GM18520 (cell line): ENCODE measurements around the gene L3MBTL3.

Source experiments
- ATAC-seq: cut with Tn5 transposase; IDR thresholded peaks from one replicate; pipeline ENCODE4 v1.9.1; 2021; ENCODE audit not compliant: unreplicated experiment

L3MBTL3 gene

GRCh38 chr6:130026859-130027258, 8.5 kb downstream of the L3MBTL3 start:
- no peak for ATAC-seq

- ATAC-seq: peak; percentile 42
These were observed 9.6 kb downstream of the L3MBTL3 start for GRCh38 chr6:130027948-130028347.

- no peak for ATAC-seq
These were observed 10.8 kb downstream of the L3MBTL3 start for GRCh38 chr6:130029163-130029562.

GRCh38 chr6:130032758-130033340, 14.5 kb downstream of the L3MBTL3 start:
- ATAC-seq: no peak

GRCh38 chr6:130033949-130034348, 15.6 kb downstream of the L3MBTL3 start:
- ATAC-seq: no peak

DNA sequence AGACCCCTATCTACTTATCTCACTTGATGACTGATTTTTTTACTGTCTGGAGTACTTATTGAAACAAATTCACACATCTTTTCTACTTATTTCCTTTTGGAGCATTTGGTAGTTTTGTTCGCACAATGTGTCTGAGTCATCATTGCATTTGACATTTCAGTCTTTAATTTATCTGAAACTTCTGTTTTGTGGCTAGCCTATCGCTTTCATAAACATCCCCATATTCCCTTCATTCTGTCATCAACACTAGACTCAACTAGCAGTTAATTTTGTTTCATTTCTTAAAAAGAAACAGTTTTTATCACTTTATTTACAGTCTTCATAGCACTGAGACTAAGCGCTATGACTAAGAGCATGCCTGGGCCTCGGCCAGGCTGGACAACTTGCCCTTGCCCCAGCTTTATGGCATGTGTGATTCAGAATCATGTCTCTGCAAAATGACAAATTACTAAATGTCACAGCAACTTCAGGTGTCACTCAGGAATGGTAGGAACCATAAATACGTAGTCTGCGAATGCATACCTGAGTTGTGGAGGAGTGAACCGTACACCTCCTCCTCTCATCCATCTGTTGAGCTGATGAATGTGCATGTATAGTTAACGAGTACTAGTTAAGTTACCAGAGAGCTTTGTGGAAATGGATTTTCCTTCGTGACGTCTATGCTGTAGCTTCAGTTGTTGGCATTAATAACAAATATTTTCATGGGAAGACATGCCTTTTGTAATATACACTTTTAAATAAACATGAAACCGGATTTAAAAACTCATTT, 16.2 kb downstream of the L3MBTL3 start:
- no peak for ATAC-seq

DNA sequence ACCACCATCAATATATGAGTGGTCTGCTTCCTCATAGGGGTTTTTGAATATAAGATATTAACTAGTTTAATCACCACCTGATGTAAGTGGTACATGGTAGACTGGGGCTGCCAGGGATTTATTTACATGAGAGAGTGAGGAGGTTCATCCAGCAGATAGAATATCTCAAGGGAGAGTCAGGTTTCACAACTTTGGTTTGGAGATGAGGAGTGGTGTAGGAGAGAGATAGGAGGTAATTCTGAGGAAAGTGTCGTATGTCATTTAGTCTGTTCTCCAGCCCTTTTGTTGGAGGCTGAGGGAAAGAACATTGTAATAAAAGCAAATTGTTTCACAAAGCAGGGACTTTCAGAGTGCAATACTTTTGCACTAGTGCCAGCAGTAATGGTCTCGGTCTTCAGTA, 16.8 kb downstream of the L3MBTL3 start:
- no peak for ATAC-seq

GRCh38 chr6:130037207-130037811, 18.9 kb downstream of the L3MBTL3 start:
- no peak for ATAC-seq

DNA sequence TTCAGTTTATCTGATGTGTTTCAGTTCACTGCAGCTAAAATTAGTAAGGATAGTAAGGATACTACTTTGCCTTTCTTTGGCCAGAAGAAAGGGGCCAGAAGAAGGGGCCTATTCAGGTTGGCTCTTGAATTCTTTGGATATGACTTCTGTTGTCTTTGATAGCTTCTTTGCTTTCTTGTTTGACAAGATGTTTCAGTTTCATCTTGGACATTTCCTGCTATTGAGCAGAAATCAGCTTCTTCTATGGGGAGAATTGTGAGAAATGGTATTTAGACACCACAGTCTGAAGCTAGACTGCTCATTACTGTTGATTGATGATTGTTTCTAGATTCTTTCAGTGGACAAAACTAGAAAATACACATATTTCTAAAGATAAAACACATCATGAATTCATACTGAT, 23.2 kb downstream of the L3MBTL3 start:
- no peak for ATAC-seq

DNA sequence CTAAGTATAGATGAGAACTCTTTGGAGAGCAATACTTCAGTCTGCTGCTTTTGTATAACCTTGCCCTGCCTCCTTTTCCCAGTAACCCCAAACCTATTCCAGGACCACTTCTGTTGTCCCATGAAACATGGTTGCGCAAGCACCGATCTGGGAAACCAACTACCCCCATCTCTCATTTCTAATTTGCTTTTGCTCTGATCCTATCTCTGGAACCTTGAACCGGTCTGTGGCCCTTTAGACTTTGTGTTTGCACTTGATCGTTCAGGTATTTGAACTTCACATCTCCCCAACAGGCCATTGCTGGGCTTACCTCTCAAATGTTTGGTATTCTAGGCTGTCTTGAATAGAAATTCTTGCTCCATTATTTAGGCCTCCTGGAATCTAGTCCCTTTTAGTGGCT, 25.0 kb downstream of the L3MBTL3 start:
- no peak for ATAC-seq

GRCh38 chr6:130045622-130046021, 27.2 kb downstream of the L3MBTL3 start:
- ATAC-seq: no peak

- ATAC-seq: no peak
These were observed 28.3 kb downstream of the L3MBTL3 start for GRCh38 chr6:130046671-130047070.

DNA sequence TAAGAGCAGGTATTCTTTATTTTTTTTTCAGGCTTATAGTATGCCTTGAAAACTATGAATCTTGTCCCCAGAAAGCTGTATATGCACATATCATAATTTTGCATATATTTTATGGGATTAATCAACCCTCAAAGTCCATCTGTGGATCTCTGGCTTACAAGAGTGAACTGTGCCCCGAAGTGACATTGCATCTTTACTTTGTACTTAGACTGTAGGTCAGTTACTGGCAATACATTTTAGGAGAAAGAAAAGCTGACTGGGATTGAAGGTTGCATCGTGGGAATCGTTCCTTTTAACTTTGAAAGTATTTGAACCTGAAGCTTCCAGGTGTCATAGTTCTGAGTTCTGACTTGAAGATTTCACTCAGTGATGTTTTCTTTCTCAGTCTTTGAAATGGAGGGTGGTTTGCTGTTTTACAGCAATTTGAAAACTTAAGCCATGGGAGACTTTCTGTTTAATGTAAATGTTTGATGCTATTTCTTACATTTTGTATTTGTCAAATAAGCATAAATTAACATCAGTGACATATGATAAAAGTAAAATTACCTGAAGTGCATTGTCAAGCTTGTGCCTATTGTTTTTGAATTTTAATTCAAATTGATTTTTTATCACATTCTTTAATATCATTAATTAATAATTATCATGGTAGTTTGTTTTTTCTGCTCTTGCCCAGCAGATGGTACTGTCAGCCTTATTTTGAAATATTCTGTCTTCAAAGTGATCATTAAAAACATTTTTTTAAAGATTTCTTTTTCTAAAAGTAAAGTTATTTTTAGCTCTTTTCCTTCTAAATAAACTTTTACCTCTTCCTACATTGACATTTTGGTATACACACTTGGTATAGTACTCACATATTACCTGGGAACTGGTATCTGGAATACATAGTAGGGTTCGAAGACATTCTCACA, 29.0 kb downstream of the L3MBTL3 start:
- ATAC-seq: no peak

DNA sequence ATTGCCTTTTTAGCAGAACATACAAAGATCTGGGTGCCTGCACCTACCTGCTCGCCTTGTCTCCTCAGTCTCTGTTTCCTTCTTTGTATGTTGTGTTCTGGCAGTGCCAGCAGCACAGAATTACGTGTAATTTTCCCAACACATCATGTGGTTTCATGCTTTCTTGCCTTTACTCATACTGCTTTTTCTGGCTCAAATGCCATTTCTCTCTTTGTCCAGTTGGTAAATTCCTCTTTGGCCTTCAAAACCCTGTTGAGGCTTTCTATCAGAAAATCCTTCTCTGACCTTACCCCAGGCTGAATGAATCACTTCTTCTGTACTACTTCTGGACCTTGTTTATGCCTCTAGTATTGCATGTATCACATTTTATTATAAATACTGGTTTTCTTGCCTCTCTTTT, 31.8 kb downstream of the L3MBTL3 start:
- no peak for ATAC-seq

- ATAC-seq: no peak
These were observed 36.3 kb downstream of the L3MBTL3 start for GRCh38 chr6:130054725-130055124.

DNA sequence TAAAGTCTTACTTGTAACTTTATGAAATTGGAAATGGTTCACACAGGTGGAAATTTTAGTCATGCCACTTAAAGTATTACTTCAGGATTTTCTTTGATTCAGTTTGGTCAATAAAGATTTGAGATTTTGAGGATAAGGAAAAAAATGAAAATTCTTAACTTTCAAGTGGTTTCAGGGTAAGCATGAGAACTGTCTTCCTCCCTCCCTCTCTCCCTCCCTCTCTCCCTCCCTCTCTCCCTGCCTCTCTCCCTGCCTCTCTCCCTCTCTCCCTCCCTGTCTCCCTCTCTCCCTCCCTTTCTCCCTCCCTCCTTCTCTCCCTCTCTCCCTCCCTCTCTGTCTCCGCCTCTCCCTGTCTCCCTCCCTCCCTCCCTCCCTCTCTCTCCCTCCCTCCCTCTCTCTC, 36.9 kb downstream of the L3MBTL3 start:
- no peak for ATAC-seq

GRCh38 chr6:130057495-130057894, 39.1 kb downstream of the L3MBTL3 start:
- no peak for ATAC-seq

DNA sequence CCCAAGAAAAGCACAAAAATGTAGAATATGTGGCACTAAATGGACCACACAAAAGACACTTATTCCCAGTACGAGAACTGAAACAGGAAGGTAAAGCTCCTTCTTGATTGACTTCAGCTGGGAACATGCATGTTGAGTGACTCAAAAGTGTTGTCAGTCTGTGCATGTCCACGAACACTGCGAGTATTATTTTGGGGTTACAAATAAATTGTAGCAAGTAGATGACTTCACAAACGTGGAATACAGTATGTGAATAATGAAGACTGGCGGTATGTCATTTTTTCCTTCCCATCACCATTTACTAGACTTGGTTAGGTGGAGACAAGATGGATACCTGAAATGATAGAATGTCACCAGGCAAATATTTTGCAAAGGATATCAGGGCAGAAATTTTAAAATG, 45.4 kb downstream of the L3MBTL3 start:
- ATAC-seq: no peak

DNA sequence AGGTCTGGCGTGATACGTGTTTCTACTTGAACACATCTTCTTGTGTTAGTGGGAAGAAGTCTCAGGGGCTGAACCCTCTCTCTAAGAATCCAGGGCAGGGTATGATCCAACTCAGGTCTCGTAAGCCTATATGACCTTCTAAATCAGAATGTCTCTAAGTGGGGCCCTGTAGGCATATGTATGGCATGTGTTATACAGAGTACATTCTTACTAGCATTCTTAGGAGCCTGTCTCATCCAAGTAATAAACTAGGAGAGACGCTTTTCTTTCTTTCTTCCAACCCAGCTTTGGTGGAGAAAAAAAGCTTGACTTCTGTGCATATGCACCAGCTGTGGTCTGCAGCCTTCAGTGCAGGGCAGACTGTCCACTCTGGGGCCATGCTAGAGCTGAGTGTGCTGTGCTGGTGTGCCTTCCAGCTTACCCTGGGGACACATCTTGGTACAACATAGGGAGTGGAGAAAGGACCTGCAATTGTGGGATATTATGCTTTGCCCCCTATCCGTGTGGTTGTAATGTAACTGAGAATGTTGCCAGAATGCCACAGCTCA, 47.3 kb downstream of the L3MBTL3 start:
- no peak for ATAC-seq

DNA sequence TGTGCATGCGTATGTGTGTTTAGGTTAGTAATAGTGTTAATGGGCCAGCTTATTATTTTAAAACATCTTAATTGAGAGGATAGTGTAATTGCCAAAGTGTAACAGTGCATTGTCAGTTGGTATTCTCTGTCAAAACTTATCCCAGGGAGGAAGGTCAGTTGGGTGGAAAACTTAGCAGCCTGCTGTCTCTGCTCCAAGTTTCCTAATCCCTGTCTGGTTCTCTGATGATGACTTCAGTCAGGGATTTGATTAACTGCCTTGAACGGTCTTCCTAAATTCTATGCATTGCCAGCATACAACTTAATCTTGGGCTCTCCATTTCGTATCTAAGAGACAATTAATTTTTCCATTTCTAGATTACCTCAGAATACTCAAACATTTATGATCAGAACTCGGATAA, 51.1 kb downstream of the L3MBTL3 start:
- ATAC-seq: no peak

GRCh38 chr6:130070326-130070725, 51.9 kb downstream of the L3MBTL3 start:
- ATAC-seq: no peak
